Activated T-cell treated with anti-CD3 and anti-CD28 coated beads, Interleukin-2, amount 50 U/mL, for 72 hours (primary cell): ENCODE results near the gene GPSM1. TPM values are rescaled to one million over a fixed set of nuclear protein-coding genes. Genes with fewer than 3 reads are reported as not detected.

Source experiments
- ATAC-seq, 2 donors: fragments of 150-1000 bp; cut with Tn5 transposase; replicated peaks in 1 of 2; 2 replicates each; pipeline ENCODE4 v1.10.0; 2021; ENCODE audit warnings: moderate library complexity in 2 of 2, mild to moderate bottlenecking in 1 of 2
- DNase-seq, 2 donors: peaks; one replicate each; pipeline ENCODE4 v3.0.0; 2021 to 2022; ENCODE audit warnings: mixed read lengths in 1 of 2
- H3K27ac Mint-ChIP-seq: one replicate; pipeline ENCODE4 v1.8.0; 2022; ENCODE audit warnings: mild to moderate bottlenecking, moderate library complexity, mixed read lengths
- H3K27me3 Mint-ChIP-seq: one replicate; pipeline ENCODE4 v1.8.0; 2022; ENCODE audit warnings: low read depth, mixed read lengths
- H3K36me3 Mint-ChIP-seq, 2 donors: one replicate each; pipeline ENCODE4 v1.8.0; 2022; ENCODE audit warnings: mixed read lengths in 2 of 2, mild to moderate bottlenecking in 1 of 2; ENCODE audit not compliant: insufficient read depth in 2 of 2
- H3K4me1 Mint-ChIP-seq: one replicate; pipeline ENCODE4 v1.8.0; 2022; ENCODE audit warnings: low read depth, mixed read lengths
- H3K4me3 Mint-ChIP-seq, 2 donors: one replicate each; pipeline ENCODE4 v1.8.0; 2022; ENCODE audit warnings: mild to moderate bottlenecking in 2 of 2, mixed read lengths in 2 of 2, moderate library complexity in 2 of 2
- H3K9me3 Mint-ChIP-seq, 2 donors: one replicate each; pipeline ENCODE4 v1.8.0; 2022; ENCODE audit warnings: mixed read lengths in 2 of 2
- total RNA-seq, 2 donors: library from RNA; stranded (reverse); gene quantifications; one replicate each; pipeline ENCODE4 v1.2.3, GENCODE V29; 2022

Gene GPSM1
- total RNA-seq, 2 donors from 2014 or later = 11.6 to 12.3 TPM

DNA sequence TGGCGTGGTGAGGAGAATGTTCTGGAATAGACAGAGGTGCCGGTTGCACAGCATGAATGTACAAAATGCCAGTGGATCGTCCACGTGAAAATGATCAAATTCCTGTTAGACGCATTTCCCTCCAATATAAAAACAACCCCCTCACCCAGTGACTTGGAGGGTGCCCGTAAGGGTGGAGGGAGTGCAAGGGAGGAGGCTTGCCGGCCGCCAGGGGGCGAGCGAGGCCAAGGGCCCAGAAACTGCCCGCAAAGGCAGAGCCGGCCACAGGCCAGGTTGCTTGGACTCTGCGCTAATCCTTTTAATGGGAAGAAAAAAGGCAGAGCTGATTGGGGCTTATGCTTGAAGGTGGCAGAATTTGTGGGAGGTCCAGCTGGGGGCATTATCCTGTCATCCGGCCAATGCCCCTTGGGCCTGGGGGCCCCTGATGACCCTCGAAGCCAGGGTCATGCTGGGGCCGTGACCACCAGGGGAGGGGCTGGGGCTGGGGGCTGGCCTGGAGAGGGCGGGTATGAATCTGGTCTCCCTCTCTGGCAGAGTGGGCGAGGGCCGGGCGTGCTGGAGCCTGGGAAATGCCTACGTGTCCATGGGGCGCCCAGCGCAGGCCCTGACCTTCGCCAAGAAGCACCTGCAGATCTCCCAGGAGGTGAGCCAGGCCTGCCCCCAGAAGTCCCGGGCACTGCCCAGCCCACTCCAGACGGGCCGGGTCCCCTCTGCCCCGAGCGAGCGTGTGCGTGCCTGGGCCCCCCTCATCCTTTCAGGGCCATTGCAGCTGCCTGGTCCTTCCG, 12.0 kb downstream of the GPSM1 start:
- H3K27me3 Mint-ChIP-seq = no peaks in the 10 kb centered on the region
- no peaks in the 10 kb centered on the region for H3K4me1 Mint-ChIP-seq
- ATAC-seq (peak; percentile 30 to 35), DNase-seq (peak; percentile 24 to 50)
- no peak overlapping the region for H3K27ac Mint-ChIP-seq
- H3K4me3 Mint-ChIP-seq = no peak overlapping the region
- no peaks in the 10 kb centered on the region for H3K9me3 Mint-ChIP-seq
- no peaks in the 10 kb centered on the region for H3K36me3 Mint-ChIP-seq

- DNase-seq = no peak
- Mint-ChIP-seq H3K4me3 (no peak overlapping the region), H3K9me3 (no peaks in the 10 kb centered on the region), H3K4me1 (no peaks in the 10 kb centered on the region), H3K36me3 (no peaks in the 10 kb centered on the region), H3K27me3 (no peaks in the 10 kb centered on the region), H3K27ac (no peak overlapping the region)
- no peak for ATAC-seq
Measured at GRCh38 chr9:136339958-136340310, 12.6 kb downstream of the GPSM1 start.

GRCh38 chr9:136340356-136341041, 13.2 kb downstream of the GPSM1 start:
- no peaks in the 10 kb centered on the region for H3K36me3 Mint-ChIP-seq
- H3K27me3 Mint-ChIP-seq = no peaks in the 10 kb centered on the region
- DNase-seq (no peak), ATAC-seq (no peak)
- H3K9me3 Mint-ChIP-seq = no peaks in the 10 kb centered on the region
- H3K27ac Mint-ChIP-seq = no peak overlapping the region
- H3K4me1 Mint-ChIP-seq = no peaks in the 10 kb centered on the region
- H3K4me3 Mint-ChIP-seq = no peak overlapping the region

DNA sequence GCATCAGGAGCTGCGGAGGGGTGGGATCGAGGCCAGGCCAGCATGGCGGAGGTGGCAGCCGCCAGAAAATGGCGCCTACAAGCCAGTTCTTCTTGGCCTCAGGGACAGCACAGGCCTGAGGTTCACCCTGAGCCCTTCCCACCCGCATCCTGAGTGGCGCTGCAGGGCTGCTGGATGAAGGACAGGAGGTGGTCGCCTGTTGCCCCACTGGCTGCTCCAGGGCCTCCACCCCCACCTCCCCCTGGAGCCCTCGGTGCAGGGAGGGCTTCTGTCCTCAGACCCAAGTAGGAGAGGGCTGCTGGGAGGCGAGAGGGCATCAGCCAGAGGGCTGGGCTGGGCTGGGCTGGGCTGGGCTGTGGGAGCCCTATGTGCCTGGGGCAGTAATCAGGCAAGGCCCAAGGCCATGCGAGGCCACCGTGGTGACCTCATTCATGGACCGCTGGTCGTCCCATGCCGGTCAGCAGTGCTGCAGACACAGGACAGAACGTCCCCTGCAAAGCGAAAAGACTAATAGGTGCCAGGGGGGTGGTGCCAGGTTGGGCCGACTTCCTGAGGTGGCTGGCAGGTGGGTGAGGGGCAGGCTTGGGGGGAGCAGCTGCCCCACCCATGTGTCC, 13.8 kb downstream of the GPSM1 start:
- no peak overlapping the region for H3K4me3 Mint-ChIP-seq
- no peaks in the 10 kb centered on the region for H3K27me3 Mint-ChIP-seq
- H3K9me3 Mint-ChIP-seq = no peaks in the 10 kb centered on the region
- no peak overlapping the region for H3K27ac Mint-ChIP-seq
- no peaks in the 10 kb centered on the region for H3K4me1 Mint-ChIP-seq
- DNase-seq (no peak), ATAC-seq (no peak)
- no peaks in the 10 kb centered on the region for H3K36me3 Mint-ChIP-seq

DNA sequence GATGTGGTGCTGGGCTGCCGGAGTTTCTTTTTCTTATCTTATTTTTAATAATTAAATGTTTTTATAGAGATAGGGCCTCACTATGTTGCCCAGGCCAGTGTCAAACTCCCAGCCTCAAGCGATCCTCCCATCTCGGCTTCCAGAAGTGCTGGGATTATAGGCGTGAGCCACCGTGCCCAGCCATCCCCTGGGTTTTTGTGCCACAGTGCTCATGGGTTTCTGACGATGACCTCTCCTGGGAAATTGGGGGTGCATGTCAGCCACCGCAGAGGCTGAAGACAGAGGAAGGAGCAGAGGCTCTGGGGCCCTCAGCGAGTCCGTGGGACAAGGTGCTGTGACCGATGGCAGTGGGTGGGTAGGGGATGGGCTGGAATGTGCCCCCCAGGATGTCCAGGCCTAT, 14.4 kb downstream of the GPSM1 start:
- Mint-ChIP-seq H3K9me3 (no peaks in the 10 kb centered on the region), H3K36me3 (no peaks in the 10 kb centered on the region), H3K27ac (no peak overlapping the region), H3K4me1 (no peaks in the 10 kb centered on the region), H3K4me3 (no peak overlapping the region), H3K27me3 (no peaks in the 10 kb centered on the region)
- ATAC-seq = no peak
- no peak for DNase-seq

DNA sequence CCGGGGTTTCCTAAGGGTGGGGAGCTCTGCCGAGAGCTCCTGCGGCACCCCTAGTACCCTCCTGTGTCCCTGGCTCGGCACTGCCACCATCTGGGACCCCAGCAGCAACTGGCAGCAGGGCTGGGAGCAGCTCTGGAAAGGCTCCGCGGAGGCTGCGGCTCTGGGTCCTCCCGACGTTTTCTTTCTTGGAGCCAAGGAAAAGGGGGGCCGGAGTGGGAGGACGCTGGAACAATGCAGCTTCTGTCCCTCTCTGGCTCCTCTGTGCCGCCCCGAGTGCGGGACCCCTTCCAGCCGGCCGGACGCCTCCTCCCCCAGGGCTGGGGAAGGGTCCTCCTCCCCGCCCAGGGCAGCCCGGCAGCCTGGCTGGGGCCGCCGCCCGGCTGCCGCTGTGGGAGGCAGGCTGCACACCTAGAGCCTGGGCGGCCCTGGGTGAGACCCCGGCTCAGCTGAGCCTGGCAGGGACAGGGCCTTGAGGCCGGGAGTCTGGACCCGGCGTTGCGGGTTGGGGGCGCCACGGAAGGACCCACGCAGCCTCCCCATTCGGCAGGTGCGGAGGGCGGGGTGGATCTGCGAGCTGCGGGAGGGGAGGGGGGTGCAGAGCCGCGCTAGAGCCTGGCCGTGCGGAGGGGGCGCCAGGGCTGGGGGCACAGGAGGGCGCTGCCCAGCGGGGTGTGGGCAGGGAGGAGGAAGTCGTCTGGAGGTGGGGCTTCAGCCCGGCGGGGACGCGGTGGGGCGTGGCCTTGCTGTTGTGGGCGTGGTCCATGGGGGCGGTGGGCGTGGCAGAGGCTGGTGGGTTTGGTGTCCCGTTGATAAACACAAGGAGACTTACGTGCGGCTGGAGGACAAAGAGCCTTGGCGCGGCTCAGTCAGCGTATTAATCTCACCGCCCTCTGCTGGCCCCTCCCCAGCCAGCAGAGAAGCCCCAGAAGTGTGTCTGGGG, 15.1 kb downstream of the GPSM1 start:
- no peaks in the 10 kb centered on the region for H3K36me3 Mint-ChIP-seq
- no peaks in the 10 kb centered on the region for H3K9me3 Mint-ChIP-seq
- peak overlapping the region in 1 of 2 donors; percentile 27 for H3K4me3 Mint-ChIP-seq
- no peak overlapping the region for H3K27ac Mint-ChIP-seq
- ATAC-seq (peak; percentile 67 to 72), DNase-seq (peak; percentile 75 to 80)
- H3K4me1 Mint-ChIP-seq = no peaks in the 10 kb centered on the region
- no peaks in the 10 kb centered on the region for H3K27me3 Mint-ChIP-seq

GRCh38 chr9:136343121-136343883, 16.0 kb downstream of the GPSM1 start:
- Mint-ChIP-seq H3K9me3 (no peaks in the 10 kb centered on the region), H3K36me3 (no peaks in the 10 kb centered on the region), H3K4me1 (no peaks in the 10 kb centered on the region), H3K27ac (no peak overlapping the region), H3K4me3 (no peak overlapping the region), H3K27me3 (no peaks in the 10 kb centered on the region)
- ATAC-seq (no peak), DNase-seq (no peak)

- Mint-ChIP-seq H3K27ac (no peak overlapping the region), H3K36me3 (no peaks in the 10 kb centered on the region), H3K4me1 (no peaks in the 10 kb centered on the region), H3K27me3 (no peaks in the 10 kb centered on the region), H3K4me3 (no peak overlapping the region), H3K9me3 (no peaks in the 10 kb centered on the region)
- no peak for ATAC-seq
- DNase-seq = no peak
Measured at GRCh38 chr9:136343884-136344269, 16.5 kb downstream of the GPSM1 start.

DNA sequence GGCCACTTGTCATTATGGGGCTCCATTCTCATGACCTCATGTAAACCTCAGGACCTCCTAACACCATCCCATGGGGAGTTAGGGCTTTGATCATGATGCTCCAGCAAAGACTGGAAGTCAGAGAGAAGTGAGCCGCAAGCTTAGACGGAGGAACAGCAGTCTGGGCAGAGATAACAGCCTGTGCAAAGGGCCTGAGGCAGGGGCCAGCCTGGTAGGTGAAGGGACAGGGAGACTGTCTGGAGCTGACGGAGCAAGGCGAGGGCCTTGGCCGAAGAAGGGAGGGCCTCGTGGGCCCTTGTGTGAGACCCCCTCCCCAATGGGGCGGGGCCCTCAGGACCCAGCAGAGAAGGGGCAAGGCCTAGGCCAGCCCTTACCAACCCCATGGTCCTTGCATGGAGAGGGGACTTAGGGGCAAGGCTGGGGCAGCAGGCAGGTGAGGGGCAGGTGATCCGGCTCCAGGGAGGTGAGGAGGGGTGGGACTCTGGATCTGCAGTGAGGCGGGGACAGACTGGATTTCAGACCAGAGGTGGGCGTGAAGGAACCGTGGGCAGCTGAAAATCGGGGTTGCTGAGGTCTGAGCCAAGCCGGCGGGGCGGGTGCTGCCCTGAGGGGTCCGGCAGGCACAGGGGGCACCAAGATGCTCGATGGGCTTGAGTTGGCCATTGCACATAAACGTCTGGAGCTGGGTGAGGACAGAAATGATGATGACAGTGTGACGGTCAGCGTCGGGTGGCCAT, 17.4 kb downstream of the GPSM1 start:
- no peaks in the 10 kb centered on the region for H3K27me3 Mint-ChIP-seq
- no peaks in the 10 kb centered on the region for H3K36me3 Mint-ChIP-seq
- no peak overlapping the region for H3K4me3 Mint-ChIP-seq
- DNase-seq (no peak), ATAC-seq (no peak)
- no peaks in the 10 kb centered on the region for H3K9me3 Mint-ChIP-seq
- H3K27ac Mint-ChIP-seq = no peak overlapping the region
- H3K4me1 Mint-ChIP-seq = no peaks in the 10 kb centered on the region

GRCh38 chr9:136345281-136346156, 18.2 kb downstream of the GPSM1 start:
- H3K27ac Mint-ChIP-seq = no peak overlapping the region
- ATAC-seq = no peak

DNA sequence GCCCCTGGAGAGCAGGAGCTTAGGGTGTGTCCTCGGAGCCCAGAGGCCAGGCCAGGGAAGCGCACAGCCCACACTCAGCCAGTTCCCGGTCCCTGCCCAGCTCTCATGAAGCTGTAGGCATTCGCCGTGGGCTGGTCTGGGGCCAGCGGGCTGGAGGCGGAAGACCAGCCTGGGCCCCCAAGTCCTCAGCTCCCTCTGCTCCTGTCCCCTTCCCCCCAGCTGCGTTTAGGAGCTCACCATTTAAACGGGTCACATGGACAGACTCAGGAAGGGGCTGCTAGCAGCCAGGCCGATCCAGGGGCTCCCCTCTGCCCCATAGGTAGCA, 18.8 kb downstream of the GPSM1 start:
- no peak overlapping the region for H3K27ac Mint-ChIP-seq
- no peaks in the 10 kb centered on the region for H3K4me1 Mint-ChIP-seq
- DNase-seq = no peak
- no peak for ATAC-seq
- H3K9me3 Mint-ChIP-seq = no peaks in the 10 kb centered on the region
- H3K4me3 Mint-ChIP-seq = no peak overlapping the region
- no peaks in the 10 kb centered on the region for H3K36me3 Mint-ChIP-seq
- H3K27me3 Mint-ChIP-seq = no peaks in the 10 kb centered on the region

More at GRCh38 chr9:136345281-136346156, 18.2 kb downstream of the GPSM1 start:
- Mint-ChIP-seq H3K4me1 (no peaks in the 10 kb centered on the region), H3K27me3 (no peaks in the 10 kb centered on the region), H3K4me3 (no peak overlapping the region), H3K36me3 (no peaks in the 10 kb centered on the region), H3K9me3 (no peaks in the 10 kb centered on the region)
- no peak for DNase-seq
